Sigmoid colon (tissue), 3 donors: Measurements from ENCODE around the gene CFAP97.

Source experiments
- CTCF ChIP-seq, 4 experiments: fragments of 450-650 bp in 3 of 4; fragments of 200-600 bp in 1 of 4; IDR thresholded peaks; one replicate each; pipeline ENCODE4 v1.5.1; 2016 to 2019; ENCODE audit warnings: antibody characterized with exemption in 4 of 4, mild to moderate bottlenecking in 3 of 4, moderate library complexity in 2 of 4
- POLR2A ChIP-seq, 2 donors: fragments of 450-650 bp; IDR thresholded peaks; one replicate each; pipeline ENCODE4 v1.6.1; 2016; ENCODE audit warnings: antibody characterized with exemption in 2 of 2, mild to moderate bottlenecking in 2 of 2, moderate library complexity in 2 of 2

- TF ChIP-seq CTCF (IDR thresholded peaks at IDR 0.05) = no peak
- no peak for TF ChIP-seq POLR2A (IDR thresholded peaks at IDR 0.05)
These were observed 15.9 kb upstream of the CFAP97 start for GRCh38 chr4:185219551-185220344.
